ENCODE data around the gene SVIL. TPM values are rescaled to one million over a fixed set of nuclear protein-coding genes. Genes with fewer than 3 reads are reported as not detected.
A peak's percentile ranks its signal among the peaks of the same experiment; 100 is the strongest.
"Not testable (repeated sequence)": the region's sequence is repeated elsewhere in the genome, so short reads cannot be mapped to it uniquely, and the experiment has no call there.

The SVIL gene
- total and polyA plus RNA-seq, 9 donors: 129 to 229 (median 173) TPM

GRCh38 chr10:29636178-29636577 is 1.4 kb upstream of the SVIL start:
- Histone ChIP-seq H3K27me3 (ENCODE audit: control insufficient read depth, insufficient read depth, low read length) (no peaks in the 10 kb centered on the region), H3K9me3 (replicated peaks; ENCODE audit: control insufficient read depth, low read depth, low read length) (no peaks in the 10 kb centered on the region), H3K27ac (ENCODE audit: low read length) (peak overlapping the region; percentile 95), H3K36me3 (ENCODE audit: control insufficient read depth, insufficient read depth, low read length) (peaks cover 2% of the 10 kb centered on the region), H3K4me1 (ENCODE audit: control insufficient read depth, insufficient read depth, low read length) (peaks cover 7% of the 10 kb centered on the region), H3K4me3 (ENCODE audit: low read length) (no peak overlapping the region)
- no CpG with 5 or more reads among the region's 2 CpGs for WGBS (ENCODE audit: insufficient coverage)
- DNase-seq: peak; percentile 82

DNA sequence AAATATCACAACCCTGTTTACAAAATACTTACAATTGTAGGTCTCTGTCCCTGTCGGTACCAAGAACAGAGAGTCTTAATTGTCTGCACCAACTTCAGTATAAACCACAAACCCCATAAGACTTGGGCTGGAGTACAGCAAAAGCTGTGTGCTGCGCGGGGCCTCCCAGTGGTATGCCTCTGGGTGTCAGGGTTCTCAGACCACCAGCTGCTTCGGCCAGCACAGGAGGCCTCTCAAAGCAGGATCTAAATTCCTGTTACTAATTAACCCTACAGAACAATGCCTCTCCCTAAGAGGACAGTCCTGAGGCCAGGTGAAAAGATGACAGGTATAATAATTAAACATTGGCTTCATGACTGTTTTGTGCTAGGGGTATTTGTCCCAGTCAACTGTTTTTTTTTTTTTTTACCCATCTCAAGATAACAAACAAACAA is 957 bp upstream of the SVIL start:
- Histone ChIP-seq H3K27me3 (ENCODE audit: control insufficient read depth, insufficient read depth, low read length) (no peaks in the 10 kb centered on the region), H3K27ac (ENCODE audit: low read length) (peak overlapping the region; percentile 95), H3K4me3 (ENCODE audit: low read length) (peak overlapping the region; percentile 44), H3K36me3 (ENCODE audit: control insufficient read depth, insufficient read depth, low read length) (peaks cover 2% of the 10 kb centered on the region), H3K9me3 (replicated peaks; ENCODE audit: control insufficient read depth, low read depth, low read length) (no peaks in the 10 kb centered on the region), H3K4me1 (ENCODE audit: control insufficient read depth, insufficient read depth, low read length) (peaks cover 10% of the 10 kb centered on the region)
- WGBS (ENCODE audit: insufficient coverage): 33% methylated on average over 2 of the region's 4 CpGs
- peak; percentile 61 for DNase-seq

DNA sequence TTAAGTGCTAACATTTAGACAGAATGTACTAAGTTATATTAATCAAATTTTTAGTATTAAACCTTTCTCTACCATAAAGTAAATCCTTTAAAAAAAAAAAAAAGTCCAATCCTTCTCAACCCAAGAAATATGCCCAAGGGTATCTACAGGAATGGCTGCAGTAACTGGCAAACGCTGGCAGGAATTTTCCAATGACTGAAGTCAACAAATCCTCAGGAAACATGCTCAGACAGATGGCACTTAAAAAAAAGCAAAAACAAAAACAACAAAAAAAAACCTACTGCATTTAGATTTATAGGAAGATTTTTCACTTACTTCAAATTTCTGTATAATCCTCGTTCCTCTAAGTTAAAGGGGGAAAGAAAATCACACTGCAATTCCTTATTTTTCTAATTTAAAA is 666 bp downstream of the SVIL start:
- peak; percentile 44 for DNase-seq
- Histone ChIP-seq H3K36me3 (ENCODE audit: control insufficient read depth, insufficient read depth, low read length) (peaks cover 4% of the 10 kb centered on the region), H3K4me3 (ENCODE audit: low read length) (peak overlapping the region; percentile 45), H3K27me3 (ENCODE audit: control insufficient read depth, insufficient read depth, low read length) (no peaks in the 10 kb centered on the region), H3K4me1 (ENCODE audit: control insufficient read depth, insufficient read depth, low read length) (peaks cover 15% of the 10 kb centered on the region), H3K27ac (ENCODE audit: low read length) (peak overlapping the region; percentile 95), H3K9me3 (replicated peaks; ENCODE audit: control insufficient read depth, low read depth, low read length) (no peaks in the 10 kb centered on the region)
- WGBS (ENCODE audit: insufficient coverage): no CpG with 5 or more reads among the region's 2 CpGs

GRCh38 chr10:29631049-29631339 is 3.8 kb downstream of the SVIL start:
- peak overlapping the region; percentile 18 for H3K4me3 ChIP-seq (ENCODE audit: low read length)
- peaks cover 22% of the 10 kb centered on the region for H3K4me1 ChIP-seq (ENCODE audit: control insufficient read depth, insufficient read depth, low read length)
- H3K27ac ChIP-seq (ENCODE audit: low read length): peak overlapping the region; percentile 9
- 95% methylated on average over 4 of the region's 4 CpGs for WGBS (ENCODE audit: insufficient coverage)
- peaks cover 4% of the 10 kb centered on the region for H3K36me3 ChIP-seq (ENCODE audit: control insufficient read depth, insufficient read depth, low read length)
- H3K27me3 ChIP-seq (ENCODE audit: control insufficient read depth, insufficient read depth, low read length): no peaks in the 10 kb centered on the region
- no peak for DNase-seq
- H3K9me3 ChIP-seq (replicated peaks; ENCODE audit: control insufficient read depth, low read depth, low read length): no peaks in the 10 kb centered on the region

- DNase-seq: no peak
- 78% methylated on average over 2 of the region's 11 CpGs for WGBS (ENCODE audit: insufficient coverage)
- Histone ChIP-seq H3K27me3 (ENCODE audit: control insufficient read depth, insufficient read depth, low read length) (no peaks in the 10 kb centered on the region), H3K27ac (ENCODE audit: low read length) (peak overlapping the region; percentile 9), H3K4me3 (ENCODE audit: low read length) (peak overlapping the region; percentile 18), H3K9me3 (replicated peaks; ENCODE audit: control insufficient read depth, low read depth, low read length) (no peaks in the 10 kb centered on the region), H3K36me3 (ENCODE audit: control insufficient read depth, insufficient read depth, low read length) (peaks cover 4% of the 10 kb centered on the region), H3K4me1 (ENCODE audit: control insufficient read depth, insufficient read depth, low read length) (peaks cover 19% of the 10 kb centered on the region)
Measured at GRCh38 chr10:29630205-29631048, 4.3 kb downstream of the SVIL start.

GRCh38 chr10:29628912-29629526 is 5.8 kb downstream of the SVIL start:
- Histone ChIP-seq H3K36me3 (ENCODE audit: control insufficient read depth, insufficient read depth, low read length) (peaks cover 4% of the 10 kb centered on the region), H3K4me3 (ENCODE audit: low read length) (no peak overlapping the region), H3K9me3 (replicated peaks; ENCODE audit: control insufficient read depth, low read depth, low read length) (no peaks in the 10 kb centered on the region), H3K4me1 (ENCODE audit: control insufficient read depth, insufficient read depth, low read length) (peaks cover 15% of the 10 kb centered on the region), H3K27me3 (ENCODE audit: control insufficient read depth, insufficient read depth, low read length) (no peaks in the 10 kb centered on the region), H3K27ac (ENCODE audit: low read length) (peak overlapping the region; percentile 11)
- no peak for DNase-seq
- 77% methylated on average over 12 of the region's 12 CpGs for WGBS (ENCODE audit: insufficient coverage)

DNA sequence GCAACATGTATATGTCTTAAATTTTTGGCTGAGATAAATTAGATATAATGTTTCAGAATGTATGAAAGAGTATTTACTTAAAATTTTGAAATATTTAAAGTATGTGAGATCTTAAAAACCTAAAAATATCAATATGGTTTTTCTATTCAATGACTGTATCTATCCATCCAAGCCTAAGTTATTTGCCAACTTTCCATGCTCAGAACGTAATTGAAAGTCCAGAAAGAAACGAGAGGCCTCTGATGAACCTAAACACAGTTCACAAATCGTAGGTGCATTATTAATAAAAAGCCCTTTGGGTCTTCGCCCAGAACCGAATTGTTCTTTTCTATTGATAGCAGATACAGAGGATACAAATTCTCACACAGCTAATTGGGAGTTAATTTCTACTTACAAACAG is 6.5 kb downstream of the SVIL start:
- H3K27me3 ChIP-seq (ENCODE audit: control insufficient read depth, insufficient read depth, low read length): no peaks in the 10 kb centered on the region
- H3K36me3 ChIP-seq (ENCODE audit: control insufficient read depth, insufficient read depth, low read length): peaks cover 5% of the 10 kb centered on the region
- H3K4me3 ChIP-seq (ENCODE audit: low read length): no peak overlapping the region
- peaks cover 16% of the 10 kb centered on the region for H3K4me1 ChIP-seq (ENCODE audit: control insufficient read depth, insufficient read depth, low read length)
- H3K9me3 ChIP-seq (replicated peaks; ENCODE audit: control insufficient read depth, low read depth, low read length): no peaks in the 10 kb centered on the region
- WGBS (ENCODE audit: insufficient coverage): no CpG with 5 or more reads among the region's 5 CpGs
- H3K27ac ChIP-seq (ENCODE audit: low read length): peak overlapping the region; percentile 11
- DNase-seq: peak; percentile 85

DNA sequence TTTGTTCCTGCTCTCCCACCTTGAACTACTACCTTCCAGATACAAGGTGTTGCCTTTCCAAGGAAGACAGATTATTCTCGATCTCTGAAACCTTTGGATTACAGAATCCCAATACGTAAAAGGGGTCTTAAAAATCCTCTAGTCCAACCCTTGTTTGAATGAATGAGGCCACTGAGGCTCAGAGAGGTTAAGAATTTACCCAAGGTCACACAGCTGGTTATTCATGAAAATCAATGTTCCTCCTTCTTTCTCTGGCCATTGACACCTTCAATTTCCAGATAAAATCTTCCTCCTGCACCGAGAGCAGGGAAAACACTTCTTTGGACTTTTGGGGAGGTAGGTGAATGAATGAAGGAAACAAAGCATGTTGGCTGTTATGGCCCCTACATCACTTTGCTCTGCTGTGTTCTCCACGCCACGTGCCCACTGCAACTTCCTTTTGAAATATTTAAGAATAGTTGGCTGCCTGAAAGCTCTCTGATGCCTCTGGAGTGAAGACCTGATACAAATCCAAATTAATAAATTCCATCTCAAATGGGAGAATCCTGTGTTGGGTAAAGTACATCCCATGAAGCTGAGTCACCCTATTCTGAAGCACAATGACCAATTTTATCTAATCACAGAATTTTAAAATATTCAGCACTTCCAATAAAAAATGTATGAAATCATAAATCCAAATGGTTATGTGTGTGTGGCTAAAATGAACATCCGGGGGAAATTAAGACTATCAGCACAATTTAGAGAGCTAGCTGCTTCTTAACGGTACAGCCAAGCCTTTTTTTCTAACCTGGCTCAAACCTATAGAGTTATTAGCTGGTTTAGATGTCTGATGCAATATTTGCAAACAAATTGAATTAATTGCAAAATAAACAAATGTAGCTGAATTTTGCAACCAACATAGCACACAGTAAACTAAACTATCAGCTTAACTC is 7.3 kb downstream of the SVIL start:
- WGBS (ENCODE audit: insufficient coverage): 100% methylated on average over 1 of the region's 7 CpGs
- Histone ChIP-seq H3K4me1 (ENCODE audit: control insufficient read depth, insufficient read depth, low read length) (peaks cover 23% of the 10 kb centered on the region), H3K9me3 (replicated peaks; ENCODE audit: control insufficient read depth, low read depth, low read length) (no peaks in the 10 kb centered on the region), H3K36me3 (ENCODE audit: control insufficient read depth, insufficient read depth, low read length) (peaks cover 7% of the 10 kb centered on the region), H3K27ac (ENCODE audit: low read length) (peak overlapping the region; percentile 3), H3K27me3 (ENCODE audit: control insufficient read depth, insufficient read depth, low read length) (no peaks in the 10 kb centered on the region), H3K4me3 (ENCODE audit: low read length) (no peak overlapping the region)
- DNase-seq: no peak

DNA sequence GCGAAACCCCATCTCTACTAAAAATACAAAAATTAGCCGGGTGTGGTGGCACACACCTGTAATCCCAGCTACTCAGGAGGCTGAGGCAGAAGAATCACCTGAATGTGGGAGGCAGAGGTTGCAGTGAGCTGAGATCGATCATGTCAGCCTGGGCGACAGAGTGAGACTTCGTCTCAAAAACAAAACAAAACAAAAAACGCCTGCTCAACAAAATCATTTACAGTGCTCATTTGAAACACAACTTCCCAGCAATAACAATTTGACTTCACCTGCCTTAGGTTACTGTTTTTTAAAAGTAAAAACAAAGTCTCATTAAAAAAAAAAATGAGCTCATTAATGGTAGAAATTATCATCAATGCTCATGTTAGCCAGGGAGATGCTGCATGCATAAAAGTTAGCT is 10.4 kb downstream of the SVIL start:
- H3K36me3 ChIP-seq (ENCODE audit: control insufficient read depth, insufficient read depth, low read length); H3K4me3 ChIP-seq (ENCODE audit: low read length); DNase-seq; H3K27me3 ChIP-seq (ENCODE audit: control insufficient read depth, insufficient read depth, low read length); H3K27ac ChIP-seq (ENCODE audit: low read length); H3K9me3 ChIP-seq (replicated peaks; ENCODE audit: control insufficient read depth, low read depth, low read length): not testable (repeated sequence)
- H3K4me1 ChIP-seq (ENCODE audit: control insufficient read depth, insufficient read depth, low read length): peaks cover 35% of the 10 kb centered on the region
- WGBS (ENCODE audit: insufficient coverage): no CpG with 5 or more reads among the region's 6 CpGs

DNA sequence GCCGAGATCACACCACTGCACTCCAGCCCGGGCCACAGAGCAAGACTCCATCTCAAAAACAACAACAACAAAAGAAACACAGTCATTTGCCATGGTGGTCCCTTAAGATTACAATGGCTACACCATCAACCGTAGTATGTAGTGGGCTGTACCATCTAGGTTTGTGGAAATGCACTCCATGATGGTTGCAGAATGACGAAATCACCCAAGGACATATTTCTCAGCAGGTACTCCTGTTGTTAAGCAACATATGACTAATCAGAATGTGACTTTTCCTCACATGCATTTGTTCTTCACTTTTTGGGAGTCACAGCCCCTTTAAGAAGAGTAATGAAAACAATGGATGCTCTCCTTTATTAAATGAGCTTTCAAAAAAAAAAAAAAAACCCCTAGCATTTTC is 11.0 kb downstream of the SVIL start:
- peaks cover 34% of the 10 kb centered on the region for H3K4me1 ChIP-seq (ENCODE audit: control insufficient read depth, insufficient read depth, low read length)

More for the DNA sequence above, 11.0 kb downstream of the SVIL start:
- H3K36me3 ChIP-seq (ENCODE audit: control insufficient read depth, insufficient read depth, low read length): peaks cover 3% of the 10 kb centered on the region
- no CpG with 5 or more reads among the region's 4 CpGs for WGBS (ENCODE audit: insufficient coverage)
- no peak for DNase-seq
- no peak overlapping the region for H3K27ac ChIP-seq (ENCODE audit: low read length)
- H3K27me3 ChIP-seq (ENCODE audit: control insufficient read depth, insufficient read depth, low read length): no peaks in the 10 kb centered on the region
- H3K9me3 ChIP-seq (replicated peaks; ENCODE audit: control insufficient read depth, low read depth, low read length): no peaks in the 10 kb centered on the region
- no peak overlapping the region for H3K4me3 ChIP-seq (ENCODE audit: low read length)

Measured in muscle of leg (tissue), 11 donors.